ENCODE measurements around the gene DKKL1. TPM values are rescaled to one million over a fixed set of nuclear protein-coding genes. Genes with fewer than 3 reads are reported as not detected.

The DKKL1 gene
- total RNA-seq, 1 experiment from 2014 or later, result 2.4 TPM

GRCh38 chr19:49421878-49422202 is 58.2 kb downstream of the DKKL1 start:
- no peaks in the 10 kb centered on the region for H3K9me3 Mint-ChIP-seq
- CTCF ChIA-PET, result interaction anchor here (0.6 to 8.4 kb wide), 24 partner anchors 9 to 223 kb away, joined by 3 to 120 read pairs (median 4); partner anchors contain the start of genes DKKL1, KASH5, PIH1D1 and TEAD2

GRCh38 chr19:49422407-49423070 is 58.9 kb downstream of the DKKL1 start:
- Mint-ChIP-seq H3K36me3 (no peaks in the 10 kb centered on the region), H3K4me3 (peak overlapping the region; percentile 80), H3K9me3 (no peaks in the 10 kb centered on the region), H3K27me3 (ENCODE audit: low read depth) (peaks cover 88% of the 10 kb centered on the region), H3K27ac (no peak overlapping the region), H3K4me1 (peaks cover 76% of the 10 kb centered on the region)
- CTCF ChIA-PET, result interaction anchor here (0.6 to 8.4 kb wide), 24 partner anchors 9 to 224 kb away, joined by 3 to 120 read pairs (median 4); partner anchors contain the start of genes DKKL1, KASH5, PIH1D1 and TEAD2
- POLR2A ChIA-PET, result interaction anchor here (0.6 to 1.4 kb wide), 2 partner anchors 10 to 19 kb away, joined by 3 to 4 read pairs; no protein-coding TSS in a partner anchor
- TF ChIP-seq ZNF219 (CRISPR knock-in tag; IDR thresholded peaks at IDR 0.05; ENCODE audit: borderline replicate concordance), result no peak
- peak; percentile 29; the same call in 1 of the 2 replicates for TF ChIP-seq CREM (CRISPR knock-in tag; IDR thresholded peaks at IDR 0.05)
- peak; percentile 43; the same call in 1 of the 2 replicates for TF ChIP-seq IRF1 (CRISPR knock-in tag; IDR thresholded peaks at IDR 0.05)
- TF ChIP-seq CTCF (IDR thresholded peaks at IDR 0.05), result peak; percentile 65; the same call in 1 of the 2 replicates
- no peak for TF ChIP-seq ATF2 (CRISPR knock-in tag; IDR thresholded peaks at IDR 0.05; ENCODE audit: borderline replicate concordance, low read depth)
- TF ChIP-seq MAX (CRISPR knock-in tag; IDR thresholded peaks at IDR 0.05), result peak; percentile 50; the same call in 1 of the 2 replicates
- TF ChIP-seq HMGXB4 (CRISPR knock-in tag; IDR thresholded peaks at IDR 0.05), result peak; percentile 59; the same call in 1 of the 2 replicates
- peak; percentile 71; the same call in 1 of the 2 replicates for TF ChIP-seq FOXP4 (CRISPR knock-in tag; IDR thresholded peaks at IDR 0.05)
- TF ChIP-seq SP1 (CRISPR knock-in tag; conservative IDR thresholded peaks at IDR 0.05), result peak; percentile 39; the same call in 1 of the 2 replicates
- TF ChIP-seq E2F5 (CRISPR knock-in tag; IDR thresholded peaks at IDR 0.05), result peak; percentile 89
- TF ChIP-seq GRHL2 (CRISPR knock-in tag; IDR thresholded peaks at IDR 0.05; ENCODE audit: insufficient replicate concordance, severe bottlenecking), result no peak
- TF ChIP-seq GABPB1 (CRISPR knock-in tag; IDR thresholded peaks at IDR 0.05), result no peak
- TF ChIP-seq ZNF317 (CRISPR knock-in tag; IDR thresholded peaks at IDR 0.05; ENCODE audit: borderline replicate concordance, low read depth), result 0 out of 2 replicates have a peak, but pooled peaks have one; percentile 18
- ATAC-seq, result peak; percentile 42
- peak; percentile 85 for DNase-seq (ENCODE audit: low spot score)

More at GRCh38 chr19:49421878-49422202, 58.2 kb downstream of the DKKL1 start:
- H3K27ac Mint-ChIP-seq, result no peak overlapping the region
- peak overlapping the region; percentile 49; the same call in 1 of the 2 replicates for H3K4me3 Mint-ChIP-seq
- DNase-seq (ENCODE audit: low spot score) (no peak), ATAC-seq (no peak)
- POLR2A ChIA-PET, result interaction anchor here (0.6 to 1.4 kb wide), 2 partner anchors 11 to 18 kb away, joined by 3 to 4 read pairs; no protein-coding TSS in a partner anchor
- TF ChIP-seq ERG (CRISPR knock-in tag; IDR thresholded peaks at IDR 0.05) (no peak), JAZF1 (CRISPR knock-in tag; IDR thresholded peaks at IDR 0.05) (no peak), ZNF671 (CRISPR knock-in tag; IDR thresholded peaks at IDR 0.05) (no peak), GTF2I (CRISPR knock-in tag; conservative IDR thresholded peaks at IDR 0.05) (no peak), MYBL2 (CRISPR knock-in tag; IDR thresholded peaks at IDR 0.05) (no peak), ZNF232 (CRISPR knock-in tag; IDR thresholded peaks at IDR 0.05) (no peak)
- H3K4me1 Mint-ChIP-seq, result peaks cover 78% of the 10 kb centered on the region
- no peaks in the 10 kb centered on the region for H3K36me3 Mint-ChIP-seq
- H3K27me3 Mint-ChIP-seq (ENCODE audit: low read depth), result peaks cover 81% of the 10 kb centered on the region
